ENCODE results near the gene FIBIN. TPM values are rescaled to one million over a fixed set of nuclear protein-coding genes. Genes with fewer than 3 reads are reported as not detected.

Gene FIBIN
- total RNA-seq, 1 donor from 2014 or later = 6.8 TPM

Other genes starting within 250 kb of the FIBIN start
- not detected for gene BBOX1, start 46.7 kb downstream of the FIBIN start, total RNA-seq